Bronchial epithelial cell (primary cell): ENCODE measurements around the gene FAM25A. TPM values are rescaled to one million over a fixed set of nuclear protein-coding genes. Genes with fewer than 3 reads are reported as not detected.
"Not testable (repeated sequence)": the region's sequence is repeated elsewhere in the genome, so short reads cannot be mapped to it uniquely, and the experiment has no call there.

Source experiments
- DNase-seq: peaks from one replicate; pipeline ENCODE4 v3.0.0-alpha.2; 2010; ENCODE audit warnings: low read depth
- FAIRE-seq: peaks from 2 replicates; lab custom pipeline; 2011; peaks lifted over from hg19 to GRCh38; lab: Jason Lieb, UNC
- H3K27me3 ChIP-seq: 2 replicates; pipeline ENCODE4 v1.5.1; 2011; ENCODE audit warnings: low read length; ENCODE audit not compliant: control insufficient read depth, insufficient read depth
- H3K36me3 ChIP-seq: 2 replicates; pipeline ENCODE4 v1.5.1; 2011; ENCODE audit warnings: low read length; ENCODE audit not compliant: control insufficient read depth, insufficient read depth
- H3K4me3 ChIP-seq: 2 replicates; pipeline ENCODE4 v1.5.1; 2011; ENCODE audit warnings: mild to moderate bottlenecking, low read depth, low read length, control low read depth
- total RNA-seq: library from RNA; depleted of rRNA; stranded (reverse); fragments of >200 nt; gene quantifications from 2 replicates; pipeline ENCODE4 v1.2.1, GENCODE V29; 2014
- TF ChIP-seq, protein P1 (sequence below): IDR thresholded peaks from 2 replicates; pipeline ENCODE4 v1.5.1; 2011; ENCODE audit warnings: mild to moderate bottlenecking, moderate library complexity, low read length, control low read depth, inconsistent platforms; ENCODE audit not compliant: insufficient read depth, severe bottlenecking

The FAM25A gene
- total RNA-seq, 1 donor from 2014 or later, result 4.7 TPM

GRCh38 chr10:86992456-86992855 lies 27.6 kb upstream of the FAM25A start:
- FAIRE-seq, result no peak
- TF ChIP-seq, protein P1, sequence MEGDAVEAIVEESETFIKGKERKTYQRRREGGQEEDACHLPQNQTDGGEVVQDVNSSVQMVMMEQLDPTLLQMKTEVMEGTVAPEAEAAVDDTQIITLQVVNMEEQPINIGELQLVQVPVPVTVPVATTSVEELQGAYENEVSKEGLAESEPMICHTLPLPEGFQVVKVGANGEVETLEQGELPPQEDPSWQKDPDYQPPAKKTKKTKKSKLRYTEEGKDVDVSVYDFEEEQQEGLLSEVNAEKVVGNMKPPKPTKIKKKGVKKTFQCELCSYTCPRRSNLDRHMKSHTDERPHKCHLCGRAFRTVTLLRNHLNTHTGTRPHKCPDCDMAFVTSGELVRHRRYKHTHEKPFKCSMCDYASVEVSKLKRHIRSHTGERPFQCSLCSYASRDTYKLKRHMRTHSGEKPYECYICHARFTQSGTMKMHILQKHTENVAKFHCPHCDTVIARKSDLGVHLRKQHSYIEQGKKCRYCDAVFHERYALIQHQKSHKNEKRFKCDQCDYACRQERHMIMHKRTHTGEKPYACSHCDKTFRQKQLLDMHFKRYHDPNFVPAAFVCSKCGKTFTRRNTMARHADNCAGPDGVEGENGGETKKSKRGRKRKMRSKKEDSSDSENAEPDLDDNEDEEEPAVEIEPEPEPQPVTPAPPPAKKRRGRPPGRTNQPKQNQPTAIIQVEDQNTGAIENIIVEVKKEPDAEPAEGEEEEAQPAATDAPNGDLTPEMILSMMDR, result no peak
- H3K36me3 ChIP-seq, result no peaks in the 10 kb centered on the region
- no peak overlapping the region for H3K4me3 ChIP-seq
- DNase-seq, result no peak
- H3K27me3 ChIP-seq, result no peaks in the 10 kb centered on the region

- TF ChIP-seq, protein P1, result no peak
- DNase-seq (no peak), FAIRE-seq (no peak)
- no peak overlapping the region for H3K4me3 ChIP-seq
- H3K27me3 ChIP-seq, result no peaks in the 10 kb centered on the region
- H3K36me3 ChIP-seq, result no peaks in the 10 kb centered on the region
Measured at GRCh38 chr10:86992929-86993328, 27.2 kb upstream of the FAM25A start.

DNA sequence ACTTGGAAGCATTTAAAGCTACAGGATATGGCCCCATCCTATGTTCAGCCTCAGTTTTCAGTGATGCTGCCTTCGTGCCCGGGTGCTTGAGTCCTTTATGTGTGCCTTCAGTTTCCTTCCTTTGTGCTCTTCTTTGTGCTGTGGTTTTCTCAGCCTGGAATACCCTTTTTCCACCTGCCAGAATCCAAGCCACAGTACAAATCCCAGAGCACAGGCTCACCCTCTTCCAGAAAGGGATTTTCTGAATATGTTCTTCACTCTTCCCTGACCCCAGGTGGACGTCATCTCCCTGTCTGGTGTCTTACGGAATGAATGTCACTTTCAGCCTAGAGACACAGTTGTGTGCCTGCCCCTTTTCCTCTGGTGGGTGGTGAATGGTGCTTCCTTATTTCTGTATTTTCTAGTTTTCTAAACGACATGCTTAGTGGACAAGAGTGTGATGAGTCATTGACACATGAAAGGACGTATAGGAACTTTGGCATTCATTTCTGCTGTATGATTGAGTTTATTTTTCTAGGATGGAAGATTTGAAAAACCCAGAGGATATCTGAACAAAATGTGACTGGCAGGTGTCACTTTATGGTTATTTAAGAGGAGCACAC lies 20.2 kb upstream of the FAM25A start:
- H3K4me3 ChIP-seq, DNase-seq, FAIRE-seq, H3K27me3 ChIP-seq, H3K36me3 ChIP-seq: not testable (repeated sequence)

DNA sequence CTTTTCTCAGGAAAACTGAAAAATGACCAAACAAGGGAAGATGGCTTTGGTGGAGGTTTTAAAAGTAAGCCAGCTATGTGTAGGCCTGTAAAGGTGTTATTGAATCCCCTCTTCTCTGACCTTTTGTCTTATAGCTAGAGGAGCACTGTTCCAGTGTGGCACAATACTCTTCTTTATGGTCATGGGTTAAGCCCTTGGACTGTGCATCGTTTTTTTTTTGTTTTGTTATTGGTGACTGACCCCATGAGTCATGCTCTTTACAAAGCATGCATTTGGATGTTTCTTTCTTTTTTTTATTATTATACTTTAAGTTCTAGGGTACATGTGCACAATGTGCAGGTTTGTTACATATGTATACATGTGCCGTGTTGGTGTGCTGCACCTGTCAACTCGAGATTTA lies 19.6 kb upstream of the FAM25A start:
- no peak for FAIRE-seq
- H3K36me3 ChIP-seq, result no peaks in the 10 kb centered on the region
- DNase-seq, result no peak
- H3K4me3 ChIP-seq, result no peak overlapping the region
- no peaks in the 10 kb centered on the region for H3K27me3 ChIP-seq
- TF ChIP-seq, protein P1, result no peak

DNA sequence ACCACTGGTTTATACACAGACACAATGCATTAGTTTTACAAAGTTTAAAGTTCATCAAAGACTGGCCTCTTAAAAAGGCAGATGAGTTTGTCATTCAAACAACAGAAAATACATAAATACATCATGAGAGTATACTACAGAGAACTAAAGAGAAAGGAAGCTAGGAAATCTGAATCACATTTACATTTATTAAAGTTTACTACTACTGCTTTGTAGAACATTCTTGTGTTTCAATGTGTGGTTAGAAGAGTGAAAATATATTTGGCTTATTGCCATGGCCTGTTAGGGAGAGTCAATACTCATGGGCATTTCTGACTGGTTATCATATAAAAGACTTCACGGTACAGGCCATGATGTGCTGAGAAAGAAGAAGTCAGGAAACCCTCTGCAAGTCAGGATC lies 13.0 kb upstream of the FAM25A start:
- not testable (repeated sequence) for H3K27me3 ChIP-seq, H3K36me3 ChIP-seq, H3K4me3 ChIP-seq, FAIRE-seq
- DNase-seq, result peak; percentile 11

DNA sequence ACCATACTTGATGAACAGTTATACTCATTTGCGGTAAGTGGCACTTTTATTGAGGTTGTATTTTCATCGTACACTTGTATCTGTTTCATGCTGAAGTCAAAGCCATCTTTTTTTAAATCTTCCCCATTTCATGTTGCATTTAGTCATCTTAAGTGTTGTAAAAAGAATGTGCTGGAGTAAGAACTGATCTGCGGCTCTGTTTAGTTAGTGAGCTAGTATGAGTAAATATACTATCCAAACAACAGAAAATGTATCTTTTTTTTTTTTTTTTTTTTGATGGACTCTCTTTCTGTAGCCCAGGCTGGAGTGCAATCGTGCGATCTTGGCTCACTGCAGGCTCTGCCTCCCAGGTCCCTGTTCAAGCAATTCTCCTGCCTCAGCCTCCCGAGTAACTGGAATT lies 12.4 kb upstream of the FAM25A start:
- not testable (repeated sequence) for H3K4me3 ChIP-seq, H3K36me3 ChIP-seq, FAIRE-seq, H3K27me3 ChIP-seq
- peak; percentile 13 for DNase-seq

DNA sequence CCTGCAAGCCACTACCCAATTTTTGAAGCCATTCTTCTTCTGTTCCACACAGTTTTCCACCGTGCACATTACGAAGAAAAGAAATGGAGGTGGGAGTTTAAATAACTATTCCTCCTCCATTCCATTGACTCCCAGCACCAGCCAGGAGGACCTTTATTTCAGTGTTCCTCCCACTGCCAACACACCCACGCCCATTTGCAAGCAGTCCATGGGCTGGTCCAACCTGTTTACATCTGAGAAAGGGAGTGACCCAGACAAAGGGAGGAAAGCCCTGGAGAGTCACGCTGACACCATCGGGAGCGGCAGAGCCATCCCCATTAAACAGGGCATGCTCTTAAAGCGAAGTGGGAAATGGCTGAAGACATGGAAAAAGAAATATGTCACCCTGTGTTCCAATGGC lies 11.8 kb upstream of the FAM25A start:
- FAIRE-seq, H3K4me3 ChIP-seq, H3K36me3 ChIP-seq, H3K27me3 ChIP-seq: not testable (repeated sequence)
- peak; percentile 54 for DNase-seq

GRCh38 chr10:87009134-87009696 lies 10.9 kb upstream of the FAM25A start:
- H3K36me3 ChIP-seq, H3K27me3 ChIP-seq, H3K4me3 ChIP-seq, FAIRE-seq, DNase-seq: not testable (repeated sequence)

- not testable (repeated sequence) for FAIRE-seq
Measured at GRCh38 chr10:87013528-87013927, 6.6 kb upstream of the FAM25A start.

GRCh38 chr10:87014986-87015716 lies 4.9 kb upstream of the FAM25A start:
- not testable (repeated sequence) for FAIRE-seq, H3K27me3 ChIP-seq

More at GRCh38 chr10:87013528-87013927, 6.6 kb upstream of the FAM25A start:
- not testable (repeated sequence) for DNase-seq, H3K27me3 ChIP-seq, H3K4me3 ChIP-seq, H3K36me3 ChIP-seq

GRCh38 chr10:87018127-87018526 lies 2.0 kb upstream of the FAM25A start:
- not testable (repeated sequence) for DNase-seq, H3K4me3 ChIP-seq, H3K36me3 ChIP-seq, FAIRE-seq, H3K27me3 ChIP-seq

More at GRCh38 chr10:87014986-87015716, 4.9 kb upstream of the FAM25A start:
- H3K4me3 ChIP-seq, H3K36me3 ChIP-seq, DNase-seq: not testable (repeated sequence)
